WERI-Rb-1 (cell line): ENCODE measurements around the gene FAM83C.
A peak's percentile ranks its signal among the peaks of the same experiment; 100 is the strongest.

ENCODE experiments used
- DNase-seq: peaks from one replicate; pipeline ENCODE4 v3.0.0-alpha.2; 2020
- H3K27ac ChIP-seq: fragments of 250-450 bp; sonication (Bioruptor Pico); 2 replicates; pipeline ENCODE4 v1.5.1; 2020; ENCODE audit warnings: mild to moderate bottlenecking, moderate library complexity
- H3K27me3 ChIP-seq: fragments of 250-450 bp; sonication (Bioruptor Pico); 2 replicates; pipeline ENCODE4 v1.5.1; 2021; ENCODE audit warnings: mild to moderate bottlenecking, low read depth, moderate library complexity; ENCODE audit not compliant: insufficient read depth, severe bottlenecking
- H3K36me3 ChIP-seq: fragments of 250-450 bp; sonication (Bioruptor Pico); 2 replicates; pipeline ENCODE4 v1.5.1; 2020; ENCODE audit warnings: mild to moderate bottlenecking, moderate library complexity
- H3K4me3 ChIP-seq: 2 replicates; pipeline ENCODE4 v1.5.1; 2011; ENCODE audit warnings: low read depth, mild to moderate bottlenecking, control low read depth, low read length
- H3K9me3 ChIP-seq: fragments of 250-450 bp; sonication (Bioruptor Pico); 2 replicates; pipeline ENCODE4 v1.5.1; 2021; ENCODE audit warnings: mild to moderate bottlenecking, moderate library complexity; ENCODE audit not compliant: severe bottlenecking
- TF ChIP-seq, protein P1 (sequence below): IDR thresholded peaks from 2 replicates; pipeline ENCODE4 v1.5.1; 2011; ENCODE audit warnings: low read depth, mild to moderate bottlenecking, control low read depth, inconsistent platforms, low read length

Gene FAM83C

GRCh38 chr20:35334311-35335101, 42.3 kb upstream of the FAM83C start:
- Histone ChIP-seq H3K9me3 (no peaks in the 10 kb centered on the region), H3K4me3 (no peak overlapping the region), H3K36me3 (0 out of 2 replicates have a peak, but pooled peaks cover 4% of the 10 kb centered on the region), H3K27me3 (no peaks in the 10 kb centered on the region), H3K27ac (no peak overlapping the region)
- no peak for DNase-seq
- TF ChIP-seq, protein P1, sequence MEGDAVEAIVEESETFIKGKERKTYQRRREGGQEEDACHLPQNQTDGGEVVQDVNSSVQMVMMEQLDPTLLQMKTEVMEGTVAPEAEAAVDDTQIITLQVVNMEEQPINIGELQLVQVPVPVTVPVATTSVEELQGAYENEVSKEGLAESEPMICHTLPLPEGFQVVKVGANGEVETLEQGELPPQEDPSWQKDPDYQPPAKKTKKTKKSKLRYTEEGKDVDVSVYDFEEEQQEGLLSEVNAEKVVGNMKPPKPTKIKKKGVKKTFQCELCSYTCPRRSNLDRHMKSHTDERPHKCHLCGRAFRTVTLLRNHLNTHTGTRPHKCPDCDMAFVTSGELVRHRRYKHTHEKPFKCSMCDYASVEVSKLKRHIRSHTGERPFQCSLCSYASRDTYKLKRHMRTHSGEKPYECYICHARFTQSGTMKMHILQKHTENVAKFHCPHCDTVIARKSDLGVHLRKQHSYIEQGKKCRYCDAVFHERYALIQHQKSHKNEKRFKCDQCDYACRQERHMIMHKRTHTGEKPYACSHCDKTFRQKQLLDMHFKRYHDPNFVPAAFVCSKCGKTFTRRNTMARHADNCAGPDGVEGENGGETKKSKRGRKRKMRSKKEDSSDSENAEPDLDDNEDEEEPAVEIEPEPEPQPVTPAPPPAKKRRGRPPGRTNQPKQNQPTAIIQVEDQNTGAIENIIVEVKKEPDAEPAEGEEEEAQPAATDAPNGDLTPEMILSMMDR = no peak

- Histone ChIP-seq H3K9me3 (no peaks in the 10 kb centered on the region), H3K4me3 (no peak overlapping the region), H3K36me3 (0 out of 2 replicates have a peak, but pooled peaks cover 4% of the 10 kb centered on the region), H3K27me3 (no peaks in the 10 kb centered on the region), H3K27ac (no peak overlapping the region)
- no peak for DNase-seq
- TF ChIP-seq, protein P1 = no peak
Measured at GRCh38 chr20:35333606-35334005, 41.4 kb upstream of the FAM83C start.

DNA sequence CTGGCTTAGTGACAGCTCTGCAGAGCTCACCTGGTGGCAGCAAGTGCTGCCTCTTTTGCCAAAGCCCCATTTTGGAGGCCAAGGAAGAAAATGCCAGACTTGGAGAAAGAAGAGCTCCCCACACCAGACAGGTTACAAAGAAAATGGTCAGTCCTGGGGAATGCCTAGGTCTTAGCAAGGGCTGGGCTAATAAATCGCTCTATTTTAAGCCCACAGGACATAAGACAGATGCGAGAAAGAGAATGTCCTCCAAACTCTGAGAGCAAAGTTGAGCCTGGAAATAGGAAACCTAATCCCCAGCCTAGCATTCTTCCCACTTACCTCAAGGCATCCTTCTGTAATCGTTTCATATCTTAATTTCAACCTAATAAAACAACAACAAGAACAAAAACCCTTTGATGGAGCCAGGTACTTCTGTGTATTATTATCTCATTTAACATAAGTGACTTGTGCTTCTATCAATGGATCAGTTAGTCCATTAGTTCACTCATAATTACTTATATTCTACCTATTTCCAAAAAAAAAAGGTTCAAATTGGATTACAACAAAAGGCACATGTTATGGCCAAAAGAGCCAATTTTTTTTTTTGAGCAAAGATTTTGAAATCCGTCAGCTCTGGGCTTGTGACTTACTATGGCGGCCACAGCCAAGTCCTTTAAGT, 40.4 kb upstream of the FAM83C start:
- Histone ChIP-seq H3K36me3 (0 out of 2 replicates have a peak, but pooled peaks cover 4% of the 10 kb centered on the region), H3K9me3 (no peaks in the 10 kb centered on the region), H3K27ac (no peak overlapping the region), H3K4me3 (no peak overlapping the region), H3K27me3 (no peaks in the 10 kb centered on the region)
- TF ChIP-seq, protein P1 = no peak
- no peak for DNase-seq

- Histone ChIP-seq H3K27ac (no peak overlapping the region), H3K36me3 (peaks cover 4% of the 10 kb centered on the region; the same call in 1 of the 2 replicates), H3K9me3 (no peaks in the 10 kb centered on the region), H3K27me3 (no peaks in the 10 kb centered on the region), H3K4me3 (no peak overlapping the region)
- TF ChIP-seq, protein P1 = peak; percentile 71
- peak; percentile 57 for DNase-seq
Measured at GRCh38 chr20:35329435-35330139, 37.4 kb upstream of the FAM83C start.

- Histone ChIP-seq H3K4me3 (no peak overlapping the region), H3K9me3 (no peaks in the 10 kb centered on the region), H3K36me3 (peaks cover 4% of the 10 kb centered on the region; the same call in 1 of the 2 replicates), H3K27ac (no peak overlapping the region), H3K27me3 (no peaks in the 10 kb centered on the region)
- TF ChIP-seq, protein P1 = no peak
- no peak for DNase-seq
Measured at GRCh38 chr20:35328689-35329088, 36.5 kb upstream of the FAM83C start.
